ENCODE data around the gene SLC1A4.
"Not testable (repeated sequence)": the region's sequence is repeated elsewhere in the genome, so short reads cannot be mapped to it uniquely, and the experiment has no call there.

The SLC1A4 gene

DNA sequence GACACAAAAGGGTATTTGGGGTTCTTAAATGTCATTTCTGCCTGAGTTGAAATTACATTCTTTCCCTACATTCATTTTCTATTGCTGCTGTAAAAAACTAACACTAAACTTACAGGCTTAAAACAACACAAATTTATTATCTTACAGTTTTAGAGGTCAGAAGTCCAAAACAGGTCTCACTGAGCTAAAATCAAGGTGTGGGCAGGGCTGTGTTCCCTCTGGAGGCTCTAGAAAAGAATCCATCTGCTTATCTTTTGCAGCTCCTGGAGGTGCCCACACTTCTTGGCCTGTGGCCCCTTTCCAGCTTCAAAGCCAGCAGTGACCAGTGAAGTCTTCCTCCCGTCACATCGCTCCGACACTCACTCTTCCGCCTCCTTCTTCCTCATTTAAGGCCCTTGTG, 23.2 kb upstream of the SLC1A4 start:
- no peak for DNase-seq (ENCODE audit: low read depth)

- DNase-seq (ENCODE audit: low read depth) = no peak
These were observed 22.4 kb upstream of the SLC1A4 start for GRCh38 chr2:64966839-64967238.

GRCh38 chr2:64967601-64968000, 21.6 kb upstream of the SLC1A4 start:
- no peak for DNase-seq (ENCODE audit: low read depth)

GRCh38 chr2:64969086-64969485, 20.1 kb upstream of the SLC1A4 start:
- not testable (repeated sequence) for DNase-seq (ENCODE audit: low read depth)

- DNase-seq (ENCODE audit: low read depth) = no peak
These were observed 18.7 kb upstream of the SLC1A4 start for GRCh38 chr2:64970495-64970894.

DNA sequence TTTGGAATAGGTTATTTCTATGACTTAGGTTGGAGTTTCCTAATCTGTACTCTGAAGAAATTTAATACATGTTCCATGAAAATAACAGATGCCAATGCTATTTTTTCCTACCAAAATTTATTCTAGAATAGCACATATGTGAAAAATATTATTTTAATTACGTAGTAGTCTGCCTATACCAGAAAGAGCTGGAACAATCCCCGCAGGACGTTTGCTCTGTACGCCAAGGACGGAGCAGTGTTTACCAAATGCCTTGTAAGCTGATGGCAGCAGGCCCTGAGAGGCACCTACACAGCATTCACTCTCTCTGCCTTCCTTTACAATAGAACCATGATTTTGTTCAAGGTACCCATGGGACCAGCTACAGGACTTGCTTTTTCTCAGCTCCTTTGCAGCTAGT, 16.8 kb upstream of the SLC1A4 start:
- DNase-seq (ENCODE audit: low read depth) = no peak

GRCh38 chr2:64972876-64973275, 16.3 kb upstream of the SLC1A4 start:
- DNase-seq (ENCODE audit: low read depth) = no peak

GRCh38 chr2:64975232-64975821, 13.9 kb upstream of the SLC1A4 start:
- DNase-seq (ENCODE audit: low read depth) = peak; percentile 23

DNA sequence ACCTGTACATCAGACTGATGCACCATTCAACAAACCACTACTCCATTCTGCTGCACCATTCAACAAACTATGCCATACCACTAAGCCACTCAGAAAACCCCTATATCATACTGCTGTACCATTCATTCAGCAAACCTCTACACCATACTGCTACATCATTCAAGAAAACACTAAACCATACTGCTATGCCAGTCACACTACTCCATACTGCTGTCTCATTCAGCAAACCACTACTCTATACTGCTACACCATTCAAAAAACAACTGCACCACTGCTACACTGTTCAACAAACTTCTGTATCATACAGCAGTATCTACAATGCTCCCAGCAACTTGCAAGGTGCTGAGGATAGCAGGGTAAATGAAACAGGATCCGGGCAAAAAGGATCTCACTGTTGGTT, 12.9 kb upstream of the SLC1A4 start:
- no peak for DNase-seq (ENCODE audit: low read depth)

GRCh38 chr2:64978514-64979268, 10.5 kb upstream of the SLC1A4 start:
- DNase-seq (ENCODE audit: low read depth) = no peak

- DNase-seq (ENCODE audit: low read depth) = no peak
These were observed 9.5 kb upstream of the SLC1A4 start for GRCh38 chr2:64979744-64980143.

DNA sequence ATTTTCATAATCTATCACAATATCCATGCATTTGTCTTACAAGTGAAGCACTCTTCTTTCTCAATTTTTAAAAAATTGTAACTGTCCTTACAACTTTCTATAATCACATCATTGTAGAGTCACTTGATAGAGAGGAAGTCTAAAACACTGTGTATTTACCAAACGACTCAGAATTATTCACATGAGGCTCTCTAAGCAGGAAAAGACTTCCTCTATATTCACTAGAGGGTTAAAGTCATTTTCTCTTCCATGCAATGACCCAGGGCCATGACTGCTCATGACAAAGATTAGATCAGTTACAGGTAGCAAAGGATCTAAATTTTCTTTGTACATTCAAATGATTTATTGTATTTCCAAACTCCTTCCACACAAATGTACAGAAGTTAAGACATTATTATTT, 9.0 kb upstream of the SLC1A4 start:
- DNase-seq (ENCODE audit: low read depth) = no peak

GRCh38 chr2:64982311-64982857, 6.8 kb upstream of the SLC1A4 start:
- no peak for DNase-seq (ENCODE audit: low read depth)

DNA sequence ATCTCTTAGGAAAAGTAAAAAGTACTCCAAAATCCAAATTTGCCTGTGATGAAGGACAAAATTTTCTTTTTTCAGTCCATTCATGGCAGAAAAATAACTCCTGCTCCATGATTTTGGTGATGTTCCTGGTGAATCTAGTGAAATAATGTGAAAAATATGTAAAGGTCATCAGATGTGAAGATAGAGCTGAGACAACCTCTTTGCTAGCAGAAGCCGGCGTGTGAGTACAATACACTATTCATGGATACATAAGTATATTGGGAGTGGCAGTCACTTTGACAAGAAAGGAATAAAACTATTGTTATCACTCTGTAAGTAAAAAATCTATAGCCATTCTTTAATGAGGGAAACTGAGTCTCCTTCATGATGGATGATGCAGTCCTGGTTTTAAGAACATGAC, 6.3 kb upstream of the SLC1A4 start:
- DNase-seq (ENCODE audit: low read depth) = no peak

- no peak for DNase-seq (ENCODE audit: low read depth)
These were observed 3.8 kb upstream of the SLC1A4 start for GRCh38 chr2:64985447-64985846.

DNA sequence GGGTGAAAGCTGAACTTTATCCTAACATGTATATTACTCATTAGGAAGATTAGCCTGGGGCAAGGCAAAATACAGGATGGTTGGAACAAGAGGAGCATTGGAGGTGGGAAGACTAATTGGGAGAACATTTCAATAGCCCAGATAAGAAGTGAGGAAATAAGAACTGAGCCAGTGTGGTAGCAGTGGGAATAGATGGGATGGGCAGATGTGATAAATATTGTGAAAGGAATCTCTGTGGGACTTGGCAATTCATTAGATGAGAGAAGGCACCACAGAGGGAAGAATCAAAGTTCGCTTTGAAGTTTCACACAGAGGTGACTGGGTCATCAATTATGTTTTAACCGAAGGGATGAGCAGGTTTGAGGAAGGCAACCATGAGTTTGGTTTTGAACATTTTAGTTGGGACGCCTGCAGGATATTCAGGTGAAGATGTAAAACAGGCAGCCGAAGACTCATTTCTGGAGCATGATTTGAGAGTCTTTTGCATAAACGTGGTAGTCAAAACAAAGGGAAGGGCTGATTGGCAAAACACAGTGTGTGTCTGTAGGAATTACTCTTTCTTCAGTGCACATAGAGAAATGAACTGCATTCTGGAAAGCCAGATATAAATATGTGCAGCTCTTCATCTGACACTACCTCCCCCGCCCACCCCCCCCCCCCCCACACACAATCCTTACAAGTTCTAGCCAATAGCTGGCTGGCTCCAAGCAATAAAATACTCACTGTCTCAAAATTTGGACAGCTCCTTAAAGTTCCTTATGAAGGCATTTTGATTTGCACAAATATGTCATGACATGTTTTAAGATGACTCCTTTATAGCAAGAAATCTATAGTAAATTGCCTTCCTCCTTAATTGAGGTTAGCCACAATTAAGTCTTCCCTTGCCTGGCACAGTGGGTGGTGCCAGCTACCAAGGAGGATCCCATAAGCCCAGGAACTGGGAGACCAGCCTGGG, 1.9 kb upstream of the SLC1A4 start:
- no peak for DNase-seq (ENCODE audit: low read depth)

GRCh38 chr2:64987956-64988419, 1.2 kb upstream of the SLC1A4 start:
- DNase-seq (ENCODE audit: low read depth) = no peak

DNA sequence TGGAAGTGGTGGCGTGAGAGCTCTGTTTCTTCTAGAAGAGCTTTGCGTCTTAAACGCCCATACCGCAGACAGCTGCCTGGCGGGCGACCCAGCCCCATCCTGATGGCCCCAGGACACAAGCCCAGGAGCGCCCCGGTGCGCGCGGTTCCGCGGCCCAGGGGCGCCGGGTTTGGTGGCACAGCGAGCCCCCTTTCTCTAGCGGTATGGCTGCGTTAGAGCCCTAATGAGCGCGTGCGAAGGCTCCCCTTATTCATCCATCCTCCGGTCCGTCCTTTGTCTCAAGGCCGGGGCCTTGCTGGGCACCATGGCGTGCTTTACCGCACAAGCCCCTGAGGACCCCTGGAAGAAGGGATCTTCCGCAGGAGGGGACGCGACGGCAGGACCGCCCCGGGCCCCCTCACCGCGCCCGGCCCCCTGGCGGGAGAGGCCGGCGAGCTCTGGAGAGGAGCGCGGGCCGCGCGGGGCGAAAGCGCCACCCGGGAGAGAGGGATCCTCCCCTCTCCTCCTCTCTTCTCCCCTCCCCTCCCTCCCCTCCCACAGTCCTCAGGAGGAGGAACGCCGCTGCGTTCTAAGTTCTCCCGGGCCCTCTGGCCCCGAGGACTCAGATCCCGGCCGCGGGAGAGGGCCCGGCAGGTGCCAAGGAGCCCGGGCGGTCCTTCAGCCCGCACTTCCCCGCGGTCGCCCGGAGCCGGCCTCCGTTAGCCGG, 626 bp upstream of the SLC1A4 start:
- peak; percentile 47 for DNase-seq (ENCODE audit: low read depth)

- no peak for DNase-seq (ENCODE audit: low read depth)
These were observed 899 bp downstream of the SLC1A4 start for GRCh38 chr2:64989982-64990614.

DNA sequence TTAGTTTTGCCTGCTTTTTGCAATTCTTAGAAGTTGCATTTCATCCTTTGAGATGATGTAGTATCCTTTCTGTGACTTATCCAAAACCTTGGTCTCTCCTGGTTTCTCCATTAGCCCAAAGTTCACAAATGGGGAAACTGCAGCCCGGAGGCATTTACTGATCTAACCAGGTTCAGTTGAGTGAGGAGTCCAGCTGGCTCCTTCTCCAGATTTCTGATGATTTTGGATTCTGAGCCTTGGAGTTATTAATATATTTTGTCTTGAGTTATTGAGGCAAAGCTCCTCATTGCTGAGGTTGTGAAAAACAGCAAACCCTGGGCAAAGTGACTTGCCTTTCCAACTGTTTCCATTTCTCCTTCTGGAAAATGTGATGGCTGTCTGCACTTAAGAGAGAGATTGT, 1.7 kb downstream of the SLC1A4 start:
- DNase-seq (ENCODE audit: low read depth) = no peak

GRCh38 chr2:64992218-64992617, 3.0 kb downstream of the SLC1A4 start:
- no peak for DNase-seq (ENCODE audit: low read depth)

Measured in fibroblast of the conjunctiva (primary cell).